GF-D8 (cell line): ENCODE measurements around the gene NDUFAF8.
A peak's percentile ranks its signal among the peaks of the same experiment; 100 is the strongest.
"Not testable (repeated sequence)": the region's sequence is repeated elsewhere in the genome, so short reads cannot be mapped to it uniquely, and the experiment has no call there.

Source experiments
- DNase-seq: peaks from one replicate; lab custom pipeline; 2025; lab: John Stamatoyannopoulos, UW

NDUFAF8 gene

GRCh38 chr17:81222906-81223761 lies 16.0 kb upstream of the NDUFAF8 start, which contains the start of gene CEP131:
Gene CEP131 (minus strand): TSS chr17:81222965. CDS start chr17:81220056, 2,909 bp downstream.
- peak; percentile 92 for DNase-seq

GRCh38 chr17:81223762-81224130 lies 15.4 kb upstream of the NDUFAF8 start:
- peak; percentile 24 for DNase-seq

GRCh38 chr17:81227630-81228029 lies 11.5 kb upstream of the NDUFAF8 start:
- not testable (repeated sequence) for DNase-seq

- DNase-seq = no peak
Measured at GRCh38 chr17:81228420-81228819, 10.7 kb upstream of the NDUFAF8 start.

- no peak for DNase-seq
Measured at GRCh38 chr17:81228834-81229665, 10.1 kb upstream of the NDUFAF8 start.

GRCh38 chr17:81229666-81229920 lies 9.5 kb upstream of the NDUFAF8 start:
- DNase-seq = no peak

GRCh38 chr17:81230043-81230820 lies 8.9 kb upstream of the NDUFAF8 start:
- no peak for DNase-seq

GRCh38 chr17:81231121-81231645 lies 7.9 kb upstream of the NDUFAF8 start:
- no peak for DNase-seq

- no peak for DNase-seq
Measured at GRCh38 chr17:81231766-81232581, 7.1 kb upstream of the NDUFAF8 start.

GRCh38 chr17:81232616-81233241 lies 6.4 kb upstream of the NDUFAF8 start:
- DNase-seq = no peak

- DNase-seq = no peak
Measured at GRCh38 chr17:81233316-81233715, 5.8 kb upstream of the NDUFAF8 start.

- no peak for DNase-seq
Measured at GRCh38 chr17:81233811-81234505, 5.2 kb upstream of the NDUFAF8 start.

GRCh38 chr17:81234506-81234855 lies 4.6 kb upstream of the NDUFAF8 start:
- DNase-seq = no peak

- DNase-seq = no peak
Measured at GRCh38 chr17:81234940-81235821, 3.9 kb upstream of the NDUFAF8 start.

- DNase-seq = no peak
Measured at GRCh38 chr17:81235822-81236740, 3.0 kb upstream of the NDUFAF8 start.

GRCh38 chr17:81236784-81237183 lies 2.3 kb upstream of the NDUFAF8 start:
- no peak for DNase-seq

- DNase-seq = no peak
Measured at GRCh38 chr17:81237591-81238489, 1.3 kb upstream of the NDUFAF8 start.
